ENCODE measurements around the gene ZNF436.

The ZNF436 gene

GRCh38 chr1:23396380-23396779, 26.7 kb upstream of the ZNF436 start:
- H3K9me3 Mint-ChIP-seq = no peaks in the 10 kb centered on the region
- peaks cover 5% of the 10 kb centered on the region for H3K27me3 Mint-ChIP-seq (ENCODE audit: low read depth, poor library complexity)
- H3K4me1 Mint-ChIP-seq = peaks cover 15% of the 10 kb centered on the region
- TF ChIP-seq CTCF (IDR thresholded peaks at IDR 0.05) = no peak
- no peak overlapping the region for H3K27ac Mint-ChIP-seq
- H3K36me3 Mint-ChIP-seq (ENCODE audit: low read depth) = no peaks in the 10 kb centered on the region
- no peak overlapping the region for H3K4me3 Mint-ChIP-seq
- DNase-seq = no peak

GRCh38 chr1:23395849-23396248, 26.2 kb upstream of the ZNF436 start:
- Mint-ChIP-seq H3K27ac (no peak overlapping the region), H3K36me3 (ENCODE audit: low read depth) (no peaks in the 10 kb centered on the region), H3K27me3 (ENCODE audit: low read depth, poor library complexity) (peaks cover 6% of the 10 kb centered on the region), H3K4me3 (no peak overlapping the region), H3K9me3 (no peaks in the 10 kb centered on the region), H3K4me1 (peaks cover 10% of the 10 kb centered on the region)
- no peak for TF ChIP-seq CTCF (IDR thresholded peaks at IDR 0.05)
- no peak for DNase-seq

GRCh38 chr1:23395154-23395724, 25.6 kb upstream of the ZNF436 start:
- no peak for TF ChIP-seq CTCF (IDR thresholded peaks at IDR 0.05)
- Mint-ChIP-seq H3K9me3 (no peaks in the 10 kb centered on the region), H3K27ac (no peak overlapping the region), H3K4me1 (peaks cover 10% of the 10 kb centered on the region), H3K36me3 (ENCODE audit: low read depth) (no peaks in the 10 kb centered on the region), H3K4me3 (no peak overlapping the region), H3K27me3 (ENCODE audit: low read depth, poor library complexity) (peaks cover 12% of the 10 kb centered on the region)
- no peak for DNase-seq

- H3K27me3 Mint-ChIP-seq (ENCODE audit: low read depth, poor library complexity) = peaks cover 17% of the 10 kb centered on the region
- H3K9me3 Mint-ChIP-seq = no peaks in the 10 kb centered on the region
- no peak for DNase-seq
- peaks cover 13% of the 10 kb centered on the region for H3K4me1 Mint-ChIP-seq
- no peak for TF ChIP-seq CTCF (IDR thresholded peaks at IDR 0.05)
- H3K4me3 Mint-ChIP-seq = no peak overlapping the region
- H3K27ac Mint-ChIP-seq = peak overlapping the region; percentile 46
- H3K36me3 Mint-ChIP-seq (ENCODE audit: low read depth) = no peaks in the 10 kb centered on the region
These were observed 25.0 kb upstream of the ZNF436 start for GRCh38 chr1:23394684-23395083.

- peaks cover 14% of the 10 kb centered on the region for H3K4me1 Mint-ChIP-seq
These were observed 24.5 kb upstream of the ZNF436 start for GRCh38 chr1:23394181-23394580.

More at GRCh38 chr1:23394181-23394580, 24.5 kb upstream of the ZNF436 start:
- DNase-seq = no peak
- Mint-ChIP-seq H3K27me3 (ENCODE audit: low read depth, poor library complexity) (peaks cover 16% of the 10 kb centered on the region), H3K27ac (no peak overlapping the region), H3K4me3 (no peak overlapping the region), H3K9me3 (no peaks in the 10 kb centered on the region), H3K36me3 (ENCODE audit: low read depth) (no peaks in the 10 kb centered on the region)
- no peak for TF ChIP-seq CTCF (IDR thresholded peaks at IDR 0.05)
